Thoracic aorta (tissue), 2 donors: ENCODE measurements around the gene TEKT4. TPM values are rescaled to one million over a fixed set of nuclear protein-coding genes. Genes with fewer than 3 reads are reported as not detected.

Experiments
- ATAC-seq: fragments of 150-250 bp; one replicate; pipeline ENCODE4 v1.8.0; 2017; ENCODE audit warnings: low read depth; ENCODE audit not compliant: insufficient number of reproducible peaks, low FRiP score
- DNase-seq: peaks from one replicate; pipeline ENCODE4 v3.0.0-alpha.2; 2020; ENCODE audit warnings: low spot score
- H3K27ac ChIP-seq, 2 donors: fragments of 200-600 bp; sonication (generic); 1 replicate in 1 of 2; 2 replicates in 1 of 2; pipeline ENCODE4 v1.5.1; 2016; ENCODE audit warnings: mild to moderate bottlenecking in 2 of 2, moderate library complexity in 2 of 2
- H3K27me3 ChIP-seq: fragments of 200-600 bp; sonication (generic); replicated peaks from 2 replicates; pipeline ENCODE4 v1.6.0; 2016; ENCODE audit warnings: mild to moderate bottlenecking; ENCODE audit not compliant: insufficient read depth
- H3K36me3 ChIP-seq: fragments of 200-600 bp; sonication (generic); one replicate; pipeline ENCODE4 v1.5.1; 2016
- H3K4me1 ChIP-seq, 2 donors: fragments of 200-600 bp; sonication (generic); 1 replicate in 1 of 2; 2 replicates in 1 of 2; pipeline versions ENCODE4 v1.5.1 to v1.6.0; 2016; ENCODE audit warnings: low read depth in 2 of 2, mild to moderate bottlenecking in 1 of 2; ENCODE audit not compliant: control insufficient read depth in 1 of 2
- H3K4me3 ChIP-seq: fragments of 200-600 bp; sonication (generic); 2 replicates; pipeline ENCODE4 v1.5.1; 2016; ENCODE audit warnings: mild to moderate bottlenecking
- H3K9me3 ChIP-seq: fragments of 200-600 bp; sonication (generic); 2 replicates; pipeline ENCODE4 v1.5.1; 2016
- CTCF ChIP-seq: fragments of 200-600 bp; sonication (generic); IDR thresholded peaks from one replicate; pipeline ENCODE4 v1.5.1; 2019; ENCODE audit warnings: antibody characterized with exemption
- total RNA-seq, 2 donors: library from RNA; depleted of rRNA; stranded (reverse); fragments of >200 nt; gene quantifications; one replicate each; pipeline versions ENCODE4 v1.1.0 to v1.2.3, GENCODE V29; 2016

The TEKT4 gene
- total RNA-seq, 2 donors from 2014 or later, result not detected

DNA sequence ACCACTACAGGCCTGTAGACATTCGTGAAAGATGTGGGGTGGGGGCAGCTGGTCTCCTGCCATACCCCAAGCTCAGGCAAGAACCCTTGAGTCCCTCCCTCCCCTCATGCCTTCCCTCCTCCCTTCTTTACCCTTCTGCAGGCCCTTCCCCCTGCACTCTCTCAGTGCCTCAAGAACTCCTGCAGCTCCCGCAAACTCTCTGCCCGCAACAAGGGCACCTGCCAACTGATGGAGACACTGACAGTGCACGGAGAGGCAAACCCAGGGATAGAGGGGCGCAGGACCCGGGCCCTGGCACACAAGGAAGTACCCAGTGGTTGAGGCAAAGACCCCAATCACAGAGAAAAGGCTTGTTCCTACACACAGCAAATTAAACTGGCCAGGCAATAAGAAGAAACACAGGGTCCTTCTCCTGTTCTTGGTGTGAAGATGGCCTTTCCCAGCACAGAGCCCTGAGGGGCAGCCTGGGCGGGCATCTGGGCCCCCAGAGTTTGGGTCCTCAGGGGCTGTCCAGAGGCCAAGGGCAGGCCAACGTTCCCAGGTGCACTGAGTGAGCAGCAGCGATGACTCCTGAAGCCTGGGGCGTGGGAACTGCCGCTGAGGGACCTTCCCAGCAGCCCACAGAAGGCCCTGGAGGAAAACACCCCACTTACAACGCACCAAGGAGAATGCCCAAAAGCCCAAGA, 1.6 kb downstream of the TEKT4 start:
- DNase-seq (no peak), ATAC-seq (no peak)
- no peaks in the 10 kb centered on the region for H3K4me1 ChIP-seq
- TF ChIP-seq CTCF, result no peak
- no peaks in the 10 kb centered on the region for H3K36me3 ChIP-seq
- no peaks in the 10 kb centered on the region for H3K9me3 ChIP-seq
- H3K4me3 ChIP-seq, result no peak overlapping the region
- H3K27ac ChIP-seq, result no peak overlapping the region
- no peaks in the 10 kb centered on the region for H3K27me3 ChIP-seq

- ATAC-seq (no peak), DNase-seq (no peak)
- Histone ChIP-seq H3K36me3 (no peaks in the 10 kb centered on the region), H3K27ac (no peak overlapping the region), H3K4me3 (no peak overlapping the region), H3K4me1 (no peaks in the 10 kb centered on the region), H3K27me3 (no peaks in the 10 kb centered on the region), H3K9me3 (no peaks in the 10 kb centered on the region)
- TF ChIP-seq CTCF, result no peak
These were observed 2.4 kb downstream of the TEKT4 start for GRCh38 chr2:94873362-94874276.

DNA sequence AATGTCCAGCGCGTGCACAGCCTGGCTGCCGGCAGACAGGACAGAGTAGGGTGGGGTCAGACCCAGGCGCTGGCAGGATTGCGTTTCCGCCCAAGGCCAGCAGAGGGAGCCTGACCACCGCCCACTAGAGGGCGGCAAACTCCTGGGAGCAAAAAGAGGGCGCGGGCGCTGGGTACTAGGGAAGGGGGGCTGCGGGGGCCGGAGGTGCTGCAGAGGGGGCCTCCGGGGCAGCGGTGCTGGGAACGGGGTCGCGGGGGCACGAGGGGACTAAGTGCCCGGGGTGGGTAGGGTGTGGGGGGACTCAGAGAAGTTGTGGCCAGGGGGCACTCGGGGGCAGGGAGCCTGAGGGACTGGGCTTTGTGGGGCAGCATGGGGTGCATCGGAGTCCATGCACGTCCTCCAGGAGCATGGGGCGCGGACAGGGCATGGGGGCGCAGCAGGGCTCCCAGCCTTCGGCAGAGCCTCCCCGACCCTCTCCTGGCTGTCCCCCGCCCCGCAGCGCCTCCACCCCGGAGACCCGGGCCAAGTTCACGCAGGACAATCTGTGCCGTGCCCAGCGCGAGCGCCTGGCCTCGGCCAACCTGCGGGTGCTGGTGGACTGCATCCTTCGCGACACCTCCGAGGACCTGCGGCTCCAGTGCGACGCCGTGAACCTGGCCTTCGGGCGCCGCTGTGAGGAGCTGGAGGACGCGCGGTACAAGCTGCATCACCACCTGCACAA, 3.2 kb downstream of the TEKT4 start:
- Histone ChIP-seq H3K9me3 (no peaks in the 10 kb centered on the region), H3K4me3 (no peak overlapping the region), H3K36me3 (no peaks in the 10 kb centered on the region), H3K4me1 (no peaks in the 10 kb centered on the region), H3K27me3 (no peaks in the 10 kb centered on the region), H3K27ac (no peak overlapping the region)
- DNase-seq, result no peak
- TF ChIP-seq CTCF, result peak; percentile 36
- ATAC-seq, result no peak

DNA sequence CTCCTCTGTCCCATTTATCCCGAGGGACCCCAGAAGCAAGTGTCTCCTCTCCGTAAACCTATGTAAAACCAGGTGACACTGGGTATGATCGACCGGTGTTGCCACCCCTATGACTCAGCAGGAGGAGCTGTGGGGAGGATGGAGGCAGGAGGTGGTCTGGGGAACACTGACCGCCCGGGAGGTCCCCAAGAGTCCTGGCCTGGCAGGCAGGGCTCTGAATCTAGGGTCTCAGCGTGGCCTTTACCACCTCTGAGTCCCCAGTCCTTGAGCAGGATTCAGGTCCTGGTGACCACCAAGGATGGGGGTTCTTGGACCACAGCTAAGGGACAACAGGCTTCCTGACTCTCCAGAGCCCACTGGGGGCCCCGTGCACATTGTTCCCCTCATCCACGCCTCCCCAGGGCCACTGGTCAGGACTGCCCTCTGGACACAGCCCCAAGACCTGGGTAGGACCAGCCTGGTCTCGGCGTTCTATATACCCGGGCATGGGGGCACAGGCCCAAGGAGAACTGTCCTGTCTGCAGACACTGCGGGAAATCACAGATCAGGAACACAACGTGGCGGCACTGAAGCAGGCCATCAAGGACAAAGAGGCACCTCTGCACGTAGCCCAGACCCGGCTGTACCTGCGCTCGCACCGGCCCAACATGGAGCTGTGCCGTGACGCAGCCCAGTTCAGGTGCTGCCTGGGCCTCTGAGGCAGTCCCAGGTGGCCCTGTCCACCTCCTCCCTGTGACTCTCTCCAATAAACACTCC, 4.0 kb downstream of the TEKT4 start:
- Histone ChIP-seq H3K4me3 (no peak overlapping the region), H3K27me3 (no peaks in the 10 kb centered on the region), H3K9me3 (no peaks in the 10 kb centered on the region), H3K36me3 (no peaks in the 10 kb centered on the region), H3K27ac (no peak overlapping the region), H3K4me1 (no peaks in the 10 kb centered on the region)
- TF ChIP-seq CTCF, result no peak
- no peak for ATAC-seq
- no peak for DNase-seq
